ENCODE data around the gene XDH. TPM values are rescaled to one million over a fixed set of nuclear protein-coding genes. Genes with fewer than 3 reads are reported as not detected.

XDH gene
- total RNA-seq, 1 donor from 2014 or later, result not detected

DNA sequence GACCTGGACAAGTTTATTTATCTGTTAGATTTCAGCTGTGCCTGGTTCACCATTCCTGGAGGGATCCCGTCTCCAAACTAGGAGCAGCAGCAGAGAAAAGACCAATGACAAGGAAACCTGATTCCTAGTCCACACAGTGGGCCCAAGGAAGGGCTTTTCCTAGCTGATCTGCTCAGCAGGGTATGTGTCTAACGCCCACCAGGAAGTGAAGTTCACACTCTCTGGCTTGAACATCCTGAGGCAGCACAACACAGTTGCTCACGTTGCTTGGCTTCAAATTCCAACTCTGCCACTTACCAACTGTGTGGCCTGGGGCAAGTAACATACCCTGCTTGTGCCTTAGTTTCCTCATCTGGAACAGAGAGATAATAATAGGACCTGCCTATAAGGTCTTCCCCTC, 42.9 kb downstream of the XDH start:
- H3K4me1 Mint-ChIP-seq, result no peaks in the 10 kb centered on the region
- intact Hi-C loops (cut with micrococcal nuclease), result no loop called here
- no peaks in the 10 kb centered on the region for H3K36me3 Mint-ChIP-seq (ENCODE audit: low read depth)
- peaks cover 3% of the 10 kb centered on the region for H3K27me3 Mint-ChIP-seq
- no peaks in the 10 kb centered on the region for H3K9me3 Mint-ChIP-seq
- DNase-seq, result peak; percentile 43
- no peak overlapping the region for H3K4me3 Mint-ChIP-seq
- H3K27ac Mint-ChIP-seq, result no peak overlapping the region

DNA sequence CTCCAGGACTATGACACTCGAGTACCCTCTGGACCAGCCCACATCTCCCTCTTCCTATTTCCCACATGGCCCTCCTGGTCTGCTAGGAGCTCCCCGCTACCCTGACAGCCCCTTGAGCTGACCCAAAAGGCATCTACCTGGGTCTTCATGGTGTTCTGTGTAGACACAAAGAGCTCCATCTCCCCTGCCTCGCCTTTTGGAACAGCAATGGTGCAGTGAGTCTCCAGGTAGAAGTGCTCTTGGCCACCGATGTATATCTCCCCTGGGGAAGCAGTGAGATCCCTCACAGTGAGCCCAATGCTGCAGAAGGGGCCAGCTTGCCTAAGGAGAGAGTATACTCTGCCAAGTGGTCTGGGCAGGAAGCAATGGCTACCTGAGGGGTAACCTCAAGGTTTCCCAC, 47.8 kb downstream of the XDH start:
- H3K27me3 Mint-ChIP-seq, result peaks cover 2% of the 10 kb centered on the region
- no peak overlapping the region for H3K27ac Mint-ChIP-seq
- intact Hi-C loops (cut with micrococcal nuclease), result no loop called here
- H3K4me1 Mint-ChIP-seq, result no peaks in the 10 kb centered on the region
- no peak for DNase-seq
- no peak overlapping the region for H3K4me3 Mint-ChIP-seq
- no peaks in the 10 kb centered on the region for H3K36me3 Mint-ChIP-seq (ENCODE audit: low read depth)
- H3K9me3 Mint-ChIP-seq, result no peaks in the 10 kb centered on the region

DNA sequence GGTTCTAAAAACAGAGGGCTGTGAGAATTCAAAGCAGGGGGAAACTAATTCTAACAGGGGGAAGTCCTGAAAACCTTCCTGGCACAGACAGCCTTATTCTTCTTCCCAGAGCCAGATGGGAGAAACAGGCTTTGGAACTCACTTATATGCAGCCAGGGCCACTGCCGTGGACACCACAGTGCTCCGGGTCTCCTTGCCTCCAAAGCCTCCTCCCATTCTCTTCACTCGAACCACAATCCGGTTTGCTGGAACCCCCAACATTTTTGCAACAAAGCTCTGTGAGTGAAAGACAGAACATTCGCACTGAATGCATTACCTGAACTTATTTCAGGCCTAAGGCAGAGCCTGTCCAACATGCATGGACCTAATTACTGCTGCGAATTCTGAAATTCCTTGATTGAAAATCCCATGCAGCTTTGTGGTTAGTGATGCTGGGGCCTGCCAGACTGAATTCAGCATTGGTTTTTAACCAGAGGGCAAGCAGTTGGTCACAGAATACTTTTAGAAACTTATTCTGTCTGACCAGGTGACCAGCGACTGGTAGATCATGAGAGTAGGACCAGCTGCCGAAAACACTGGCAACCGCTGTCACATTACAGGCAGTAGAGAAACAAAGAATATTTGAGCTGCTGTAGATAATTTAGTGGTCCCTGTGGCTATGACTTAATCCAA, 48.6 kb downstream of the XDH start:
- H3K27me3 Mint-ChIP-seq, result peaks cover 8% of the 10 kb centered on the region
- H3K4me1 Mint-ChIP-seq, result no peaks in the 10 kb centered on the region
- no peak overlapping the region for H3K4me3 Mint-ChIP-seq
- no peak for DNase-seq
- intact Hi-C loops (cut with micrococcal nuclease), result no loop called here
- no peaks in the 10 kb centered on the region for H3K36me3 Mint-ChIP-seq (ENCODE audit: low read depth)
- H3K27ac Mint-ChIP-seq, result no peak overlapping the region
- no peaks in the 10 kb centered on the region for H3K9me3 Mint-ChIP-seq

GRCh38 chr2:31365348-31365747, 49.2 kb downstream of the XDH start:
- Mint-ChIP-seq H3K27ac (no peak overlapping the region), H3K9me3 (no peaks in the 10 kb centered on the region), H3K36me3 (ENCODE audit: low read depth) (no peaks in the 10 kb centered on the region), H3K4me1 (no peaks in the 10 kb centered on the region), H3K4me3 (no peak overlapping the region), H3K27me3 (peaks cover 13% of the 10 kb centered on the region)
- no peak for DNase-seq
- intact Hi-C loops (cut with micrococcal nuclease), result no loop called here

DNA sequence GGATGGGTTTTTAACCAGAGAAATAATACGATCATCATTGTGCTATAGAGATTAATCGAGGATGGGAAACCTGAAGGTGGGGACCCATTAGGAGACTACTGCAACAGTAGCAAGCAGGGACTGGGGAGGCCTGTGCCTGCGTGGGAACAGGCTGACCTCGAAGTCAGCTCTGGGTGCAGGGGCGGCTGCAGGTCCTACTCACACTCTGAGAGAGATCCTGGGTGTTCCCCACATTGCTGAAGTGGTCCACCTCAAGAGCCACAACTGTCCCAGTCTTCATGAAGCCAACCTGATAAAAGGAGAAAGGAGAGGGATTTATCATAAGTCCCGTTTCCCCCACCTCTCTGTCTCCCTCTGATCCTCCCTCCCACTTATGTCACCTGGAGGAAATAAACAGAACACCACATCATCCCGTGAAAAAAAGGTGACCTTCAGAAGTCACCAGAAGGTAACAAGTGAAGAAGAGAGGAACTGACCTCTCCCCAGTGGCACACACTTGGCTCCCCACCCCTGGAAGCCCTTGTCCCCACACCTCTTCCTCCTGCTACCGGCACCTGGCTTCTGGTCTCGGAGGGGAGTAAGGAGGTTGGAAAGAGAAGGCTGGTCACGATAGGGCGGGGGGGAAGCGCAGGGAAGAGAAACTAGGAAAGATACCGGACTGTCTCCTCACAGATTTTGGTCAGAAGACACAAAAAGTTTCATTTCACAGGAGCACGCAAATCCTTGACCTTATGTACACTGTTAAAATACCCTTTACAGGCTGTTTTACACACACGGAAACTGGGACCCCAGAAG, 50.4 kb downstream of the XDH start:
- Mint-ChIP-seq H3K27ac (no peak overlapping the region), H3K27me3 (peaks cover 13% of the 10 kb centered on the region), H3K4me1 (no peaks in the 10 kb centered on the region), H3K9me3 (no peaks in the 10 kb centered on the region), H3K36me3 (ENCODE audit: low read depth) (no peaks in the 10 kb centered on the region), H3K4me3 (no peak overlapping the region)
- no peak for DNase-seq
- intact Hi-C loops (cut with micrococcal nuclease), result no loop called here

DNA sequence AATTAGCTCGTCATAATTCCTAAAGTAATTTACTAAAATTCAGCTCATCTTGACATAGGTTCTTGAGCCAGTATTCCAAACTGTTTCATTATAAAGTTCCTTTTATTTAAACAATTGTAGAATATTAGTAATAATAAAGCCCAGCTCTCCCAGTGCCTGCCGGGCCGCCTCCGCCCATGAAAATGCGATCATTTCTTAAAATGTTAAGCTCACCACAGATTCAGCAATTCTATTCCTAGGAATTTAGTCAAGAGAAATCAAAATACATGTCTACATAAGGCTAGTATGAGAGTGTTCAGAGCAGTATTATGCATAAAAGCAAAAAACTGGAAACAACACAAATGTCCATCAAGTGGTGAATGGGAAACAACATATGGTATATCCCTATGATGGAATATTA, 52.0 kb downstream of the XDH start:
- H3K36me3 Mint-ChIP-seq (ENCODE audit: low read depth), result no peaks in the 10 kb centered on the region

DNA sequence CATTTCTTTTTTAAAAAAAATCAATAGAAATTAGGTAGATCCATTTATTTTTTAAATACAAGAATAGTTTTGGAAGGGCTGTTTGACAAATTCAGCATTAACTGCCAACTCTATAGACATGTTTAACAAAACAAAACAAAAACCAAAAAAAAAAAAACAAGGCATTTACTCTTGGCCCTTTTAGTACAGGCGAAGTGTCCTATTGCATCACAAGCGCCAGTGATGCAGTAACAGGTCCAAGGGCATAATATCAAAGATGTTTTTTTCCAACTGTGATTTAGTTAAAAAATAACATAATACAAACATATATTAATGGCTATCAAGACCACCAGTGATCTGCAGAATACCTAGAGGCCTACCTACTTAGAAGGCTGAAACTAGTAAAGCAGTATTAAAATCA, 55.3 kb downstream of the XDH start:
- Mint-ChIP-seq H3K27me3 (peaks cover 48% of the 10 kb centered on the region), H3K4me1 (peaks cover 2% of the 10 kb centered on the region)
- intact Hi-C loops (cut with micrococcal nuclease), result no loop called here

More for the DNA sequence above, 52.0 kb downstream of the XDH start:
- Mint-ChIP-seq H3K4me3 (no peak overlapping the region), H3K27me3 (peaks cover 22% of the 10 kb centered on the region), H3K27ac (no peak overlapping the region), H3K9me3 (no peaks in the 10 kb centered on the region), H3K4me1 (no peaks in the 10 kb centered on the region)
- no peak for DNase-seq
- intact Hi-C loops (cut with micrococcal nuclease), result no loop called here

GRCh38 chr2:31354837-31355236, 59.7 kb downstream of the XDH start:
- Mint-ChIP-seq H3K9me3 (peaks cover 6% of the 10 kb centered on the region), H3K4me1 (peaks cover 7% of the 10 kb centered on the region), H3K27me3 (peaks cover 55% of the 10 kb centered on the region), H3K36me3 (ENCODE audit: low read depth) (no peaks in the 10 kb centered on the region), H3K27ac (no peak overlapping the region), H3K4me3 (no peak overlapping the region)
- intact Hi-C loops (cut with micrococcal nuclease), result no loop called here
- no peak for DNase-seq

More for the DNA sequence above, 55.3 kb downstream of the XDH start:
- Mint-ChIP-seq H3K4me3 (no peak overlapping the region), H3K27ac (no peak overlapping the region), H3K9me3 (no peaks in the 10 kb centered on the region), H3K36me3 (ENCODE audit: low read depth) (no peaks in the 10 kb centered on the region)
- no peak for DNase-seq

GRCh38 chr2:31353179-31353578, 61.4 kb downstream of the XDH start:
- H3K27me3 Mint-ChIP-seq, result peaks cover 51% of the 10 kb centered on the region
- no peak overlapping the region for H3K27ac Mint-ChIP-seq
- peaks cover 6% of the 10 kb centered on the region for H3K9me3 Mint-ChIP-seq
- no peak overlapping the region for H3K4me3 Mint-ChIP-seq
- H3K4me1 Mint-ChIP-seq, result peaks cover 7% of the 10 kb centered on the region
- H3K36me3 Mint-ChIP-seq (ENCODE audit: low read depth), result no peaks in the 10 kb centered on the region
- intact Hi-C loops (cut with micrococcal nuclease), result no loop called here
- no peak for DNase-seq

- no peaks in the 10 kb centered on the region for H3K36me3 Mint-ChIP-seq (ENCODE audit: low read depth)
- H3K4me1 Mint-ChIP-seq, result peaks cover 5% of the 10 kb centered on the region
- no peak for DNase-seq
- intact Hi-C loops (cut with micrococcal nuclease), result no loop called here
- no peak overlapping the region for H3K4me3 Mint-ChIP-seq
- peaks cover 6% of the 10 kb centered on the region for H3K9me3 Mint-ChIP-seq
- H3K27me3 Mint-ChIP-seq, result peaks cover 24% of the 10 kb centered on the region
- H3K27ac Mint-ChIP-seq, result no peak overlapping the region
These were observed 64.9 kb downstream of the XDH start for GRCh38 chr2:31349684-31350083.

DNA sequence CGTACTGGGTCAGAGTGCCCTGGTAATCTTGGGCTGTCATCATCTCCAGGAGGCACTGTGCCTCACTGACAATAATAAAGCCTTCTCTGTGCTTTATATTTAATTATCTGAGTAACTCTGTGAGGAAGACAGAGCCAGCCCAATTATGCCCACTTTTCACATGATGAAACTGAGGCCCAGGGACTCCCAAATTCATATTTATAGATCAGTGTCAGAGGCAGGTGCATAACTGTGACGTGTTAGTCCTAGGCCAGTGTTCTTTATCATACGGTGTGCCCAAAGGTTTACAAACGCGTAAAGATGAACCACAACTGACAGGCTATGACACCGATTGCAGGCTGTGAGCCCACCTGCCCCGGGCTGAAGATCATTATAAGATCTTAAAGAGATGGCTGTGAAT, 65.4 kb downstream of the XDH start:
- Mint-ChIP-seq H3K27ac (no peak overlapping the region), H3K4me1 (peaks cover 5% of the 10 kb centered on the region)

GRCh38 chr2:31348618-31349017, 65.9 kb downstream of the XDH start:
- intact Hi-C loops (cut with micrococcal nuclease), result no loop called here
- Mint-ChIP-seq H3K4me3 (no peak overlapping the region), H3K4me1 (peaks cover 5% of the 10 kb centered on the region), H3K27ac (no peak overlapping the region), H3K9me3 (peaks cover 6% of the 10 kb centered on the region), H3K27me3 (peaks cover 21% of the 10 kb centered on the region), H3K36me3 (ENCODE audit: low read depth) (no peaks in the 10 kb centered on the region)
- DNase-seq, result no peak

More for the DNA sequence above, 65.4 kb downstream of the XDH start:
- Mint-ChIP-seq H3K27me3 (peaks cover 20% of the 10 kb centered on the region), H3K9me3 (peaks cover 6% of the 10 kb centered on the region), H3K36me3 (ENCODE audit: low read depth) (no peaks in the 10 kb centered on the region), H3K4me3 (no peak overlapping the region)
- intact Hi-C loops (cut with micrococcal nuclease), result no loop called here
- no peak for DNase-seq

DNA sequence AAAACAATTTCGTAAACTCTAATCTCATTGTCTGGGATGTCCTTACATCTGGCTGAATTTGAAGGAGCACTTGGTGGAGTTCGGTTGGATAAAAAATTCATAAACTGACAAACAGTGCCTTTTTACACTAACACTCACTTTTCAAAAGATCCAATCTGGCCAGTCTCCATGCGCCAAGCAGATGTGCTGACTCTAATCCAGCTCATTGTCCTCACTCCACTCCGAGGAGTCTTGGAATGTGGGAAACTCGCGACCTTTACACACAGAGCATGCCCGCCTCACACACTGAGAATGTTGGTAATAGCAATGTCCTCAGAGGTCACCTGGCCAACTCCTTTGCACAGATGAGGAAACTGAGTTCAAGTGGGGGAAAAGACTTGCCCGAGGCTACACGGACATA, 66.8 kb downstream of the XDH start:
- intact Hi-C loops (cut with micrococcal nuclease), result no loop called here
- H3K27me3 Mint-ChIP-seq, result peaks cover 20% of the 10 kb centered on the region
- peaks cover 6% of the 10 kb centered on the region for H3K9me3 Mint-ChIP-seq
- H3K4me3 Mint-ChIP-seq, result no peak overlapping the region
- no peak overlapping the region for H3K27ac Mint-ChIP-seq
- DNase-seq, result no peak
- H3K4me1 Mint-ChIP-seq, result peaks cover 5% of the 10 kb centered on the region
- no peaks in the 10 kb centered on the region for H3K36me3 Mint-ChIP-seq (ENCODE audit: low read depth)

GRCh38 chr2:31347319-31347718, 67.2 kb downstream of the XDH start:
- Mint-ChIP-seq H3K9me3 (peaks cover 4% of the 10 kb centered on the region), H3K36me3 (ENCODE audit: low read depth) (no peaks in the 10 kb centered on the region), H3K4me1 (peaks cover 4% of the 10 kb centered on the region), H3K27me3 (peaks cover 17% of the 10 kb centered on the region), H3K4me3 (no peak overlapping the region), H3K27ac (no peak overlapping the region)
- no peak for DNase-seq
- intact Hi-C loops (cut with micrococcal nuclease), result no loop called here

Data from activated CD4-positive, alpha-beta T cell treated with anti-CD3 and anti-CD28 coated beads, Interleukin-2, amount 10 ng/mL, durations not matched to agents 24 days and 14 days (primary cell).